Effector CD8-positive, alpha-beta T cell (primary cell): ENCODE measurements around the gene TNIP2.

Source experiments
- DNase-seq: peaks from one replicate; lab custom pipeline; 2025; lab: John Stamatoyannopoulos, UW
- total RNA-seq, 4 experiments: gene quantifications; one replicate each; lab custom pipeline; 2026; lab: John Stamatoyannopoulos, UW

The TNIP2 gene, protein sequence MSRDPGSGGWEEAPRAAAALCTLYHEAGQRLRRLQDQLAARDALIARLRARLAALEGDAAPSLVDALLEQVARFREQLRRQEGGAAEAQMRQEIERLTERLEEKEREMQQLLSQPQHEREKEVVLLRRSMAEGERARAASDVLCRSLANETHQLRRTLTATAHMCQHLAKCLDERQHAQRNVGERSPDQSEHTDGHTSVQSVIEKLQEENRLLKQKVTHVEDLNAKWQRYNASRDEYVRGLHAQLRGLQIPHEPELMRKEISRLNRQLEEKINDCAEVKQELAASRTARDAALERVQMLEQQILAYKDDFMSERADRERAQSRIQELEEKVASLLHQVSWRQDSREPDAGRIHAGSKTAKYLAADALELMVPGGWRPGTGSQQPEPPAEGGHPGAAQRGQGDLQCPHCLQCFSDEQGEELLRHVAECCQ
- total RNA-seq = 76.8 to 168 (median 99.3) reads per million in 4 experiments

DNA sequence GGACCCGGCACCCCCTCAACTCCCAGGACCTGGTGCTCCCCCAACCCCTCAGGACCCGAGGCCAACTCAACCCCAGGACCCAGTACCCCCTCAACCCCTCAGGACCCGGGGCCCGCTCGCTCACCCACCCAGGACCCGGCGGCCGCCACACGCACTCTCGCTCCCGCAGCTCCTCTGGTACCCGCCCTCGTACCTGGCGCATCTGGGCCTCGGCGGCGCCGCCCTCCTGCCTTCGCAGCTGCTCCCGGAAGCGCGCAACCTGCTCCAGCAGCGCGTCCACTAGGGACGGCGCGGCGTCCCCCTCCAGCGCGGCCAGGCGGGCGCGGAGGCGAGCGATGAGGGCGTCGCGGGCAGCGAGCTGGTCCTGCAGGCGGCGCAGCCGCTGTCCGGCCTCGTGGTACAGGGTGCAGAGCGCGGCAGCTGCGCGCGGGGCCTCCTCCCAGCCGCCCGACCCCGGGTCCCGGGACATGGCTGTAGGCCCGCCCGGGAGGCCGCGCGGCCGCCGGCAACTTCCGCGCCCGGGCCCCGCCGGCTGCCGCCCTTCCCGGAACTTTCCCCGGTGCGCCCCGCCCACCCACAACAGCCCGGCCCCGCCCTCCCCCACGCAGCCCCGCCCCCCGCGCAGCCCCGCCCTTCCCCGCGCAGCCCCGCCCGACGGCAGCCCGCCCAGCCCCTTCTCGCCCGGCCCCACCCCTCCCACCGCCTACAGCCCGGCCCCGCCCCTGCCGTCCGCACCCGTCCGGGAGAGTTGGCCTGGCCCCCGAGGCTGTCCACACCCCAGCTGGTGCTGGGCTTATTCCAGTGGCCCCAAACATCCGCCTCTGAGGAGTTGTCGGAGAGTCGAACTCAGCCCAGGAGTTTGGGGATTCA, at the start of gene TNIP2:
Gene TNIP2 (minus strand): TSS at position 516 of the 870 bp plus-strand sequence. CDS start 47 bp downstream, at position 469.
- DNase-seq = peak; percentile 71

DNA sequence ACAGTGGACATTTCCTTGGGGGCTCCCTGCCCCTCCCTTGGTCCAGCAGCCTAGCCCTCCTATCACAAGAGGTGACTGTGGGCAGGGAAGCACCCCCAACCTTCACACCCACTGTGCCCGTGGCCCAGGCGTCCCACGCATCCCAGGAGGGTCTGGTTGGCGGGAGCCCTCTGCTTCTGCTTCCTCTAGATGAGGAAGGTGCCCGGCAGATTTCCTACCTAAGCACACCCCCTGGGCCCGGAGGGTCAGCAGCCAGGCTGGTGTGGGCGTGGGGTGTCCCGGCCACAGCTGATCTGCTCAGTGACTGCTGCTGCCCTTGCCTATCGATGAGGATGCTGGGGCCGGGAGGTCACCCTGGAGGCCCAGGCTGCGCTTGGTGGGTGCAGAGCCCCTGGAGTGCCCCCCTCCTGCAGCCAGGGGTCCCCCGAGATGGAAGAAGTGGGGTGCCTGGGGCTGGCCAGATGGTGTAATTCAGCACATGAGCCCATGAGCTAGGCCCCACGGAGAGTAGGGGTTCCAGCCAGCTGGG, 48.9 kb upstream of the TNIP2 start:
- no peak for DNase-seq

DNA sequence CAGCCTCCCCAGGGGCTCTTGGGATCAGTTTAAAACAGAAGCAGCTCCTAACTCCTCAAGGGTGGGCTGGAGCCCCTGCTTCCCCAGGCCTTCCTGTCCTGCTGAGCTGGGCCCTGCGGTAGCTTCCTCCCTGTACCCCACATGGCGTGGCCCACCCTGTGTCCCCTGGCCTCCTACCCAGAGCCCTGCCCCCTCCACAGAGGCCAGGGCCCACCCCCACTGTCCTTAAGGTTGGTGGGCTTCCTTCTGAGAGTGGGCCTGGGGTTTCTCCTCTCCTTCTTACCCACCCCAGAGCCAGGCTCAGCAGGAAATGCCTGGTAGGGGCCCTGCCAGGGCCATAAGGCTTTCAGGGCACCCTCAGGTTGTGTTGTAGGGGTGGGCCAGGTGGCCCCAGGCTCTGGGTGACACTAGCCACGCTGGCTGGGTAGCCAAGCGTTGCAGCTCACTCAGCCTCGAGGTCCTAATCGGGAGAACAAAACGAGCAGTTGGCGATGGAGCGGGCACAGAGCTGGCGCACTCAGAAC, 48.4 kb upstream of the TNIP2 start:
- DNase-seq = no peak

DNA sequence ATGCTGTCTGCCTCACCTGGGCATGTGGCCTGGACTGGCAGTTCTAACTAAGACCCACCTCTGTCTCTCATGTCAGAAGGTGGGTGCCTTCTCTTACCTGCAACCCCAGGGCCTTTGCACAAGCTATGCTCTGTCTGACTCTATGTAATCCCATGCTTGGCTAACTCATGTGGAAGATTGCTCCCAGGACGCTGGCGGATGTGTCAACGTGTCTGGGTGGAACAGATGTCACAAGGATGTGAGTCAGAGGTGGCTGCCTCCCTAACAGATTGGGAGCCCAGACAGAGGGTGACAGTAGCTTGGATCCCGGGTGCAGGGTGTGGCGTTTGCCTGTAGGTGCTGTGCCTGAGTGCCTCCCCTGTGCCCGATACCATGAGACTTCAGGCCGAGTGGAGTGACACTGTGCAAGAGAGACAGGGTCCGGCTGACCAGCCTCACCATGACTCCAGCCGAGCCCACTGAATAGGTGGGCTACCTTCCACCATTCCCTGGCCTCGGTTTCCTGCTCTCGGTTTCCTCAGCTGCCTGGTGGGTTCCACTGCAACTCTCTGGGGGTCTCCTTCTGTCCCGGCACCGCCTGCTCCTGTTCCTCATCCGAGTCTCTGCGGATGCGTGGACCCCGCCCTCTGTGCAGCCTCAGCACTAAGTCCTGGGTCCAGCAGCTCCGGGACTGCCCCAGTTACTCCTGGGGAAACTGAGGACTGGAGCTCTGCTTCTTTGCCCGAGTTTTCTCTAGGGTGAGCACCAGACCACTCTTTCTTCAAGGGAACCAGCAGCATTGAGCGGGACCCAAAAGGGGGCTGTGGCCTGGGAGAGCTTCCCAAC, 47.7 kb upstream of the TNIP2 start:
- no peak for DNase-seq

DNA sequence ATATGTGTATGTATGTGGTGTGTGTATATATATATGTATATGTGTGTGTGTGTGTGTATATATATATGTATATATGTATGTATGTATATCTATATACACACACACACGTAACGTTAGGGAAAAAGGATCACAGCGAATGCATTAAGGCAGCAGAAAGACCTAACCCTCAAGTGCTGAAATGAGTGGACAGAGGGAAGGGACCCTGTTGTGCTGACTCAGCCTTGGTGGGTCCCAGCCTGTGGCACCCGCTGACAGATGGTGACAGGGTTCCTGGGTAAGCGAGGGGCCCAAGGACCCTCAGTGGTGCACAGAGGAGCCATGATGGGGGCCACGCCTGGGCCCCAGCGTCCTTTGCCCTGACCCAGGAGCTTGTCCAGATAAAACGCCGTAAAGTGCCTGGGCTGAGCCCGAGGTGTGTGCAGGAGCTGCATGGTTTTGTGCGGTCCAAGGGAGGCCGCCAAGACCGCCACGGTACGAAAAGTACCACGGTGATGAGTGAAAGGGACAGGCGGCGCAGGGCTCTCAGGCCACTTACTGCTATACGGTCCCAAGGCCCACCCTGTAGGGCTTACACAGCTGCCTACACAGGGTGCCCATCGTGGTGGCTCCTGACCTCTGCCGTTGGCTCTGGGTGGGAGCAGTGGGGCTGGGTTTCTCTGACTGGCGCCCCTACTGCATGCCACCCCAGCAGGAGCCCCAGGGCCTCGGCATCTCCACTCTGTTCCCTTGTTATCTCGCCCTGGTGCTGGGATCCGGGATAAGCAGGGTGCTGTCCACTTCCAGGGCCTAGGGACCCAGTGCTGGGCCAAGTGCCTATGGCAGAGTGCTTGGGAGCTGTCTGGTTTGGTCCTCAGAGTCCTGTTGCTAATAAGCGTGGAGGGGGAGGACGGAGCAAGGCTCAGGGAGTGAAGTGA, 46.7 kb upstream of the TNIP2 start:
- DNase-seq = no peak

DNA sequence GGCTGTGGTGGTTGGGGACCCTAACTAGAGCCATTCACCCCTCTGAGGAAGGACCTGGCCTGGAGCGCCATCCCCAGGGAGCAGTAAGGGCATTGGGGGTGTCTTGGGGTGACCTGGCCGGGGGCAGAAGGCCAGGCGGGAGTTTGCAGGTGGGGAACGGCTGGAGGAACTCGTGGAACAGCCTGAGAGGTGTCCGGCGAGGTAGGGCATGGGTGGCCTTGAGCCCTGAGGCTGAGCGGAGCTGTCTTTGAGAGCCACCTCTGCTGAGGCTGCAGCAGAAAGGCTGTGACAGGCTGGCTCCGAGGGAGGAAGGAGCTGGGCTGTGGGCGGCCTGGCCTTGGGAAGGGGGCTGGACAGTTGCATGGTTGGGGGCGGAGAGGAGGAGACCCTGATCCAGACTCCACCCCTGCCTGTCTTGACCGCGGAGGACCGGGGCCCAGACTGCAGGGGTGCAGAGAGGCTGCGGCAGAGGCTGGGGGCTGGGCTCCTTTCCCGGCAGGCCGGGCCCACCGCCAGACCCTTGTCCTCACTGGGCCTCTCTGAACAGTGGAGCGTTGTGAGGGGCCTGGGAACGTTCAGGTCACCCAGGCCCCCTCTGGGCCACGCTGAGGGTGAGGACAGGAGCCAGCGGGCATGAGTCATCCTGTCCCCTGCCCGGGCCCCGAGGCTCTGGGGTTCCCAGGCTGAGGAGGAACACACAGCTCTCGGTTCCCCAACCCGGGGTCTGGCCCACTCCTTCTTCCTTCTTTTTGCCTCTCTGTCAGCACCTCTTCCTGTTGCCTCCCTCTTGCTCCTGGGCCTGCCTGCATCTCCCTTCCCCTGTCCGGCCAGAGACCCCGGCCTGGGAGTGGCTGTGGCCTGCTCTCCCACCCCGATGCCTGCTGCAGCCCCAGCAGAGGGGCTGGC, 44.8 kb upstream of the TNIP2 start:
- no peak for DNase-seq

DNA sequence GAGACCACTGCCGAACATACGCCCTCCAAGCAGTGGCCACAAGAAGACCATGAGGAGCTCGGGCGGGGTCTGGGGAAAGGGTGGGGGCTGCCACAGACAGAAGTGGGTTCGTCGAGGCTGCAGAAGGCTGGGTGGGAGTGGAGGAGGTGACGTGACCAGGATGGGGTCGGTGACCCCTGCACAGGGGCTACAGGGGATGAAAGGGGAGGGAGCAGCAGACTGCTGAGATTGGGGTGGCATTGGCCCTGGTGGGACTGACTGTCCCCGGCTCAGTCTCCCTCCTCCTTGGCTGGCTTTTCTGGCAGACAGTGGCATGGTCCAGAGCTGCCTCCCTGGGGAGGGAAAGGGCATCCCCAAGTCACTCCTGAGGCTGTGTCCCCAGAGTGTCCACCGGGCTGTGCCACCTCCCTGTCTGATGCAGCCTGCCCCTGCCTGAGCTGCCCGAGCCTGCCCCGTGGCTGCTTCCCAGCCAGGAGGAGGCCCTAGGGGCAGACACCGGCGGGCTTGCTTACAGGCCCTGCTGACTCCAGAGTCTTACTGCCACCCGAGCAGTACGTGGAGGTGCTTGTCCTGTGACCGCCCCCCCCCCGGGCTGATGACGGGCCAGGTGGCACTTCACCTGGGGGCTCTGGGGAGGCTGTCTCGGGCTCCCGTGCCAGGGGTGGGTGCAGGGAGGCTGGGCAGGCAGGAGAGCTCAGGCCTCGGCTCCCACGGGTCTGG, 44.0 kb upstream of the TNIP2 start:
- no peak for DNase-seq

DNA sequence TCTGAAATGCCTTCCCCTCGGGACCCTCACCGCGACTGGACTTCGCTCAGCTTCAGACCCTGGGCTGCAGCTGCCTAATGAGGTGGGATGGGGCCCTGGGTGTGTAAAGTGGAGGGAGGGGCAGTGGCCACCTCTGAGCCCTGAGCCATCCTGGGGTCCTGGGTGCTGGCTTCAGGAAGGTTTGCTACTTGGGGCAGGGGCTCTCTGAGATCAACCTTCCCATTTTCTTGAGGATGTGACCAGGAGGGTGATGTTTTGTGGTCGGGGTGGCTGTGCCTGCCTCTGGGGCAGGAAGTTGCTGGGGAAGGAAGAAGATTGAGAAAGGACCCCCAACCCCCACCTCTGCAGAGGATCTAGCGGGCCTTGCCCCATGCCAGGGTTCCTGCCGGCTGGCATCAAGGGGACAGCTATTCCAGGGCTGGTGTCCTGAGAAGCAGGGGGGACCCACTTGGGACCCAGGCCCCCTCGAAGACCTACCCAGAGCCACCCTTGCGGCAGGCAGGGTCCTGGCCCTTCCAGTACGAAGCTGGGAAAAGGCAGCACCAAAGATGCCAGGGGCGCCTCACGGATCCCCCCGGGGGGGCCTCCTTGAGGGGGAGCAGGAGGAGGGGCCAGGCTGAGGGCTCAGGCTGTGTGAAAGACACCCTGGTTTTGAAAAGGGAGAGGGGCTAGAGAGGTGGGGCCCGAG, 43.2 kb upstream of the TNIP2 start:
- DNase-seq = no peak

DNA sequence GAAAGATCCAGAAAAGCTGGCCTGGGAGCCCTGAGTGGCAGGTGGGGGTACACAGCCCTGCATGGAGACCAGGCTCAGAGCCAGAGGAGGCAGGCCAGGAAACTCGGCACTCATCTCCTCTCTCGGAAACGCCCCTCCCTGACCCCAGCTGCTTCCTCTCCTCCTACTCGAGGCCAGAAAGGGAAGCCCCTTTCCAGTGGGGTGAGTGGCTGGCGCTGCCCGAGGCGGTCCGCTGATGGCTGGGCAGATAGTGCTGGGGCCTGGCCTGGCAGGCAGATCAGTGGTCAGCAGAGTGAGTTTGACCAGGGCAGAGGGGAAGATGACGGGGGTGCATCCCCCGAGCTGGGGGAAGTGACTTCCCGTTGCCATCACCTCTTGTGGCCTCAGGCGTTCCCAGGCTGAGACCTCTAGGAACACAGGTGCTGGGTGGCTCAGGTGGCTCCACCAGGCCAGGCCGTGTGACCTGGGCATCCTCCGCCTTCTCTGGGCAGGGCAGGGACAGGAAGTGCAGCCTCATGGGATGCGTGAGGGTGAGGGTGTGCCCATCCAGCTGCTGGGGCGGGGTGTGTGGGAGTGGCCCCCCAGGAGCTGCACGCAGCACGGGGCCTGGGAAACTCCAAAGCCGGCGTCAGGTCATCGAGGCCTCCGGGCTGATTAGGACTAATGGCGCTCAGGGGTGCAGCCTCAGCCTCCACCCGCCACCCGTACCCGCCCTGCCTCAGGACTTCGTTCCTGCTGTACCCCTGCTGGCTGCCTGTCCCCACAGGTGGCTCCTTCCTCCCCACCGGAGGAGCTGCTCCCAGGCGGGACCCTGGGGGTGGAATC, 42.5 kb upstream of the TNIP2 start:
- DNase-seq = no peak

DNA sequence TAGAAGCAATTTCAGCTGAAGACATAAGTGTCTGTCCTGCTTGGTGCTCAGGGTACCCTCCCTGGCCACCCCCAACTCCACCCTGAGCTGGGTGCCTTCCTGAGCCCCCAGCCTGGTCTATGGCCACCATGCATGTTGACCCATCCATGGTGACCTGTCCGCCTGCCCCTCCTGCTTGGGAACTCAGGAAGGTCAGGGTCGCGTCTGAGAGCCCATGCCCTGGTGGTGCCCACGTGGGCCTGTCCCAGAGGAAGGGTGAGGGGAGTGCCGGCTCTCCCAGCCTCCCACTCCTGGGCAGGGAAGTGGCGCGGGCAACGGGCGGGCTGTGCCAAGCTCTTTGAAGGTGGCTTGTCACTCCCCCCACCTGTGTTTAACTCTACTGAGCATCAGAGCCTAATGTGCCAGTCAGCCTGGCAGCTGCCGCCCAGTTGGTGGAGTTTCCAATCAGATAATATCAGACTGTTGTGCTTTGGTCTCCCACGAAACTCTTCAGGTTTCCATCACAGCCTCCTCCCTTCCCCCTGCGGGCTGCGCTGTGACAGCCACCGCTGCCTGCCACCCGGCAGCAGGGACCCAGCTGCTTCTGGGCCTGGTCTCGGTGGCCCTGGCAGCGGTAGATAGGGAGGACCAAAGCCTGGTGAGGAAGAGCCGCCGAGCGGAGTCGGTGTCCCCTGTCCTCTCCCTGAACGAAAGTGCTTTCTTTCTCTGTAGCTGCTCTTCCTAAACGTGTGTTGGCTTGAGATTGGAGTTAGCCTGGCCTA, 41.6 kb upstream of the TNIP2 start:
- DNase-seq = no peak

DNA sequence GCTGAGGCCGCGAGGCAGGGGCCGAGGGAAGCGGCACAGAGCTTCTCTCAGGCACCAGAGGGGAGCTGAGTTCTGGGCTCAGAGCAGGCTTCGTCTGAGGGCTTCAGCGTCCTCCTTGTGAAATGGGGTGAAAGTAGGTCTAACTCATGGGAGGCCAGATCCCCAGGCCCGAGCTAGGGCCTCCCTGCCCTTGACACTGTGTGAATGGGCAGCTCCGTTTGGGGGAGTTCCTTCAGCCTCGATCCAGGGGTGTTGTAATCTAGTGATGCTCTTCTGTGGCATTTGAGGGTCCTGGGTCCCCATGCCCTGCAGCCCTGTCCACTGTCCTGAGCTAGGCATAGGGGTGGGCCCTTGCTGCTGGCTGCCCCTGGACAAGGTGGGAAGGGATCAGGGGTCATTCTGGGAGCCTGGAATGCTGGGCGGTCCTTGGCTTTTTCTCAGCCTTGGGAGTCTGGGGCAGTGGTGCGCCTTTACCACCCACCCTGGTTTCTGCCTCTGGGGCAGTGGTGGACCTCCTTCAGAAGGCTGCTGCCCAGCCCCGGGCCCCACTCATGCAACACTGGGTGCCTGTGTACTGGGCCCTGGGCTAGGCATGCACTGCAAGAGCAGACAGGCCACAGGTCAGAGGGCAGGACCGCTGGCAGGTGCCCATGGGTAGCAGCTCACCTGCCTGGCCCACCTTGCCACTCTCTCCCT, 40.9 kb upstream of the TNIP2 start:
- DNase-seq = no peak

DNA sequence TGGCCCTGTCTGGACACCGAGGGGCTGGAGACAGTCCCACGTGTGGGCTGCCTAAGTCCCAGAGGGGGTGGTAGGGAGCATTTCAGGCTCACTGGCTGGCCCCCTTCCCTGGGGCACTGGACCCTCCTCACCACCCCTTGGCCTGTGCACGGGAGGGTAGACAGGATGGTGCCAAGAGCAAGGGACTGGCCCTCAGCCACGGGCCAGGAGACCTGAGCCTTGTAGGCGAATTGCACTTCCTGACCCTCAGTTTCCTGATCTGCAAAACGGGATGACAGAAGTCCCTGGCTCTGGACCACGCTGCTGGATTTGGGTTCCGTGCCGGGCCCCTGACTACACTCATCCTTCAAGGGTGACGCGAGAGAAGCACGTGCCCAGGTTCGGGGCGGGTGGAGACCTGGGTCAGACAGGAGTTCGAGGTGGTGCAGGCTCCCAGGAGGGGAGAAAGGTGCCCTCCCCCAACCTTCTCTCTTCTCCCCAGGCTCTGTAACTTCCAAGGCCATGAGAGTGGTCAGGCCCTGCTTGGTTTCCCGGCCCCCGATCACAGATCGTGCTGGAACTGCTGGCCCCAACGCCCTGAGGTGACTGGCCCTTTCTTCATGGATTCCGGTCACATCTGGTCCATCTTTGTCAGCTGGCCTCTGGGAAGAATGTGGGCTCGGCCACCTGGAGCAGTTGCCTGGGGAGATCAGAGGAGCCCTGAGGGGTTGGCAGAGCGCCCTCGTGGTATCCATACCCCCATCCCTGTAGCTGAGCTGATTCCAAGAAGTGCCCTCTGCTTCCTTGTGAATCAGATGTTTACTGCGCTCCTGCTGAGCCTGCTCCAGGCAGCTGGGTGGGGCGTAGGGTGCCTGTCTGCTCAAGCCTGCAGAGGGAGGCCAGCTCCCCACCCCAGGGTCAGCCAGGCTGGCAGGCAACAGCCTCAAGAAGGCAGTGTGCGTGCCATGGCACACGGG, 40.0 kb upstream of the TNIP2 start:
- DNase-seq = no peak

DNA sequence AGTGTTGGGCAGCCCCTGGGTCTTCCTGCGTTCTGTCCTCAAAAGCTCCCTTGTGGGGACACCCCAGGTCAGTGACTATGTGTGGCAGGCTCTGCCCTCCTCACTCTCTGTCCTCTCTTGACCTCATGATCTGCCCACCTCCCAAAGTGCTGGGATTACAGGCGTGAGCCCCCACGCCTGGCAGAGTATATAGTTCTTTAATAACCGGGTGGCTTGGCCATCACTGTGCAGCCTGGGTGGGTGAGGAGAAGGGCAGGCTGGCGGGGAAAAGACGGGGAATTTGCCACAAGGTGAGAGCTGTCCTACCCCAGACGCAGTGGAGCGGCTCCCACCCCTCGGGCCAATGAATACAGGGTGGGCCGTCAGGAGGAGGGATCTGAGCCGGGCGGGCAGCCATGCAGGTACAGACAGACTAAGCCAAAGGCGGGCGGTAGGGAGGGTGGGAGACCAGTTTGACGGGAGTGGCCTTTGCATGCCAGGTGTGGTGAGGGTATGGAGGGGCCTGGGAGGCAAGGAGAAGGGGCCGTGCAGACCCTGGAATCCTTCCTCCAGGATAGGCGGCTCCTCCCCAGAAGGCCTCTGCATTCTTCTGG, 39.3 kb upstream of the TNIP2 start:
- DNase-seq = no peak
